ENCODE results near the gene KCTD2. TPM values are rescaled to one million over a fixed set of nuclear protein-coding genes. Genes with fewer than 3 reads are reported as not detected.

Gene KCTD2
- total and polyA plus RNA-seq, 2 of the 13 experiments (the other 11 are each of a cell fraction or from before 2014, with no cell fraction given), result 28.3 to 32.6 TPM

DNA sequence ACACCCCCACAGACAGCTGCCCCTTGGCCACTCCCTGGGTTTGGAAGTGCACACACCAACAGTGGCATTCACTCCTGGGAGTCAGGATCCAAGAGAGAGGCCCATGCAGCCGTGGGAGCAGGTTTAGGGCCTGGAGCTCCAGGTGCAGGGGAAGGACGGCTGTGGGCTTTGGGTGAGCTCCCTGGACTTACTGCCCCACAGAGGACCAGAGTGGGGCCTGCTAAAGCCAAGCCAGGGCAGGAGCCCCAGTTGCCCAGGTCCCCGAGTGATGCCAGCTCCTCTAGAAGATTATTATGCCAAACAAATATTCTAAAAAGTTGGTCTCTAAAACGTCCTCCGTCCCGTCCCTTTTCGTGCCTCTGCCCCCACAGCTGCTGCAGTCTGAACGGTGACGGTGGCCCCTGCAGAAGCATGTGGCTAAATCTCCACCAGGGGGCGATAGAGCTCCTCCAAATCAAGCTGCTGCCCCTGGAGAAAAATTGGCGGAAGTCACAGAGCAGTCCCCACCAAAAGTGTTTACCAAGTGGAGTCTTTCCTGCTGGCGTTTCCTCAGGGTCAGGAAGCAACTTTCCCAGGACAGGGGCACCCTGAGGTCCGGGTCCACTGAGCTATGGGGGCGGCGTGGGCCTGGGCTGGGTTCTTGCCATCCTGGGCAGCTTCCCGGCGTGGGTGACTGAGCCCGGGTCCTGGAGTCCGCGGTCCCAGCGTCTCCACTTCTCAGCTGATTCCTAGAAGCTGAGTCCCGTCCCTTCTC is 67.0 kb downstream of the KCTD2 start (continued):
- TF ChIP-seq ZNF101 (CRISPR knock-in tag; IDR thresholded peaks at IDR 0.05; ENCODE audit: borderline replicate concordance, low read depth) (no peak), HOXA7 (CRISPR knock-in tag; IDR thresholded peaks at IDR 0.05) (no peak), CBX5 (CRISPR knock-in tag; IDR thresholded peaks at IDR 0.05; ENCODE audit: borderline replicate concordance) (no peak; the same call in 1 of the 2 replicates), ARID2 (CRISPR knock-in tag; IDR thresholded peaks at IDR 0.05; ENCODE audit: borderline replicate concordance) (no peak), ZNF703 (CRISPR knock-in tag; IDR thresholded peaks at IDR 0.05; ENCODE audit: borderline replicate concordance) (no peak), TAF15 (IDR thresholded peaks at IDR 0.05; ENCODE audit: low read depth, low read length, poor library complexity, severe bottlenecking) (no peak), CCDC6 (CRISPR knock-in tag; IDR thresholded peaks at IDR 0.05) (no peak), FOXM1 (CRISPR knock-in tag; IDR thresholded peaks at IDR 0.05) (no peak), KDM1A (CRISPR knock-in tag; IDR thresholded peaks at IDR 0.05) (no peak), ZNF292 (CRISPR knock-in tag; IDR thresholded peaks at IDR 0.05; ENCODE audit: borderline replicate concordance, low read depth) (no peak)
- TF ChIP-seq, protein P1, sequence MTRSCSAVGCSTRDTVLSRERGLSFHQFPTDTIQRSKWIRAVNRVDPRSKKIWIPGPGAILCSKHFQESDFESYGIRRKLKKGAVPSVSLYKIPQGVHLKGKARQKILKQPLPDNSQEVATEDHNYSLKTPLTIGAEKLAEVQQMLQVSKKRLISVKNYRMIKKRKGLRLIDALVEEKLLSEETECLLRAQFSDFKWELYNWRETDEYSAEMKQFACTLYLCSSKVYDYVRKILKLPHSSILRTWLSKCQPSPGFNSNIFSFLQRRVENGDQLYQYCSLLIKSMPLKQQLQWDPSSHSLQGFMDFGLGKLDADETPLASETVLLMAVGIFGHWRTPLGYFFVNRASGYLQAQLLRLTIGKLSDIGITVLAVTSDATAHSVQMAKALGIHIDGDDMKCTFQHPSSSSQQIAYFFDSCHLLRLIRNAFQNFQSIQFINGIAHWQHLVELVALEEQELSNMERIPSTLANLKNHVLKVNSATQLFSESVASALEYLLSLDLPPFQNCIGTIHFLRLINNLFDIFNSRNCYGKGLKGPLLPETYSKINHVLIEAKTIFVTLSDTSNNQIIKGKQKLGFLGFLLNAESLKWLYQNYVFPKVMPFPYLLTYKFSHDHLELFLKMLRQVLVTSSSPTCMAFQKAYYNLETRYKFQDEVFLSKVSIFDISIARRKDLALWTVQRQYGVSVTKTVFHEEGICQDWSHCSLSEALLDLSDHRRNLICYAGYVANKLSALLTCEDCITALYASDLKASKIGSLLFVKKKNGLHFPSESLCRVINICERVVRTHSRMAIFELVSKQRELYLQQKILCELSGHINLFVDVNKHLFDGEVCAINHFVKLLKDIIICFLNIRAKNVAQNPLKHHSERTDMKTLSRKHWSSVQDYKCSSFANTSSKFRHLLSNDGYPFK (CRISPR knock-in tag; IDR thresholded peaks at IDR 0.05; ENCODE audit: borderline replicate concordance), result peak; percentile 19; the same call in 1 of the 2 replicates
- TF ChIP-seq, protein P2, sequence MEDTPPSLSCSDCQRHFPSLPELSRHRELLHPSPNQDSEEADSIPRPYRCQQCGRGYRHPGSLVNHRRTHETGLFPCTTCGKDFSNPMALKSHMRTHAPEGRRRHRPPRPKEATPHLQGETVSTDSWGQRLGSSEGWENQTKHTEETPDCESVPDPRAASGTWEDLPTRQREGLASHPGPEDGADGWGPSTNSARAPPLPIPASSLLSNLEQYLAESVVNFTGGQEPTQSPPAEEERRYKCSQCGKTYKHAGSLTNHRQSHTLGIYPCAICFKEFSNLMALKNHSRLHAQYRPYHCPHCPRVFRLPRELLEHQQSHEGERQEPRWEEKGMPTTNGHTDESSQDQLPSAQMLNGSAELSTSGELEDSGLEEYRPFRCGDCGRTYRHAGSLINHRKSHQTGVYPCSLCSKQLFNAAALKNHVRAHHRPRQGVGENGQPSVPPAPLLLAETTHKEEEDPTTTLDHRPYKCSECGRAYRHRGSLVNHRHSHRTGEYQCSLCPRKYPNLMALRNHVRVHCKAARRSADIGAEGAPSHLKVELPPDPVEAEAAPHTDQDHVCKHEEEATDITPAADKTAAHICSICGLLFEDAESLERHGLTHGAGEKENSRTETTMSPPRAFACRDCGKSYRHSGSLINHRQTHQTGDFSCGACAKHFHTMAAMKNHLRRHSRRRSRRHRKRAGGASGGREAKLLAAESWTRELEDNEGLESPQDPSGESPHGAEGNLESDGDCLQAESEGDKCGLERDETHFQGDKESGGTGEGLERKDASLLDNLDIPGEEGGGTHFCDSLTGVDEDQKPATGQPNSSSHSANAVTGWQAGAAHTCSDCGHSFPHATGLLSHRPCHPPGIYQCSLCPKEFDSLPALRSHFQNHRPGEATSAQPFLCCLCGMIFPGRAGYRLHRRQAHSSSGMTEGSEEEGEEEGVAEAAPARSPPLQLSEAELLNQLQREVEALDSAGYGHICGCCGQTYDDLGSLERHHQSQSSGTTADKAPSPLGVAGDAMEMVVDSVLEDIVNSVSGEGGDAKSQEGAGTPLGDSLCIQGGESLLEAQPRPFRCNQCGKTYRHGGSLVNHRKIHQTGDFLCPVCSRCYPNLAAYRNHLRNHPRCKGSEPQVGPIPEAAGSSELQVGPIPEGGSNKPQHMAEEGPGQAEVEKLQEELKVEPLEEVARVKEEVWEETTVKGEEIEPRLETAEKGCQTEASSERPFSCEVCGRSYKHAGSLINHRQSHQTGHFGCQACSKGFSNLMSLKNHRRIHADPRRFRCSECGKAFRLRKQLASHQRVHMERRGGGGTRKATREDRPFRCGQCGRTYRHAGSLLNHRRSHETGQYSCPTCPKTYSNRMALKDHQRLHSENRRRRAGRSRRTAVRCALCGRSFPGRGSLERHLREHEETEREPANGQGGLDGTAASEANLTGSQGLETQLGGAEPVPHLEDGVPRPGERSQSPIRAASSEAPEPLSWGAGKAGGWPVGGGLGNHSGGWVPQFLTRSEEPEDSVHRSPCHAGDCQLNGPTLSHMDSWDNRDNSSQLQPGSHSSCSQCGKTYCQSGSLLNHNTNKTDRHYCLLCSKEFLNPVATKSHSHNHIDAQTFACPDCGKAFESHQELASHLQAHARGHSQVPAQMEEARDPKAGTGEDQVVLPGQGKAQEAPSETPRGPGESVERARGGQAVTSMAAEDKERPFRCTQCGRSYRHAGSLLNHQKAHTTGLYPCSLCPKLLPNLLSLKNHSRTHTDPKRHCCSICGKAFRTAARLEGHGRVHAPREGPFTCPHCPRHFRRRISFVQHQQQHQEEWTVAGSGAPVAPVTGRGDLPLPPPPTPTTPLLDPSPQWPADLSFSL (CRISPR knock-in tag; IDR thresholded peaks at IDR 0.05), result no peak
- TF ChIP-seq, protein P3, sequence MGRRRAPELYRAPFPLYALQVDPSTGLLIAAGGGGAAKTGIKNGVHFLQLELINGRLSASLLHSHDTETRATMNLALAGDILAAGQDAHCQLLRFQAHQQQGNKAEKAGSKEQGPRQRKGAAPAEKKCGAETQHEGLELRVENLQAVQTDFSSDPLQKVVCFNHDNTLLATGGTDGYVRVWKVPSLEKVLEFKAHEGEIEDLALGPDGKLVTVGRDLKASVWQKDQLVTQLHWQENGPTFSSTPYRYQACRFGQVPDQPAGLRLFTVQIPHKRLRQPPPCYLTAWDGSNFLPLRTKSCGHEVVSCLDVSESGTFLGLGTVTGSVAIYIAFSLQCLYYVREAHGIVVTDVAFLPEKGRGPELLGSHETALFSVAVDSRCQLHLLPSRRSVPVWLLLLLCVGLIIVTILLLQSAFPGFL (CRISPR knock-in tag; IDR thresholded peaks at IDR 0.05), result no peak
- TF ChIP-seq, protein P4, sequence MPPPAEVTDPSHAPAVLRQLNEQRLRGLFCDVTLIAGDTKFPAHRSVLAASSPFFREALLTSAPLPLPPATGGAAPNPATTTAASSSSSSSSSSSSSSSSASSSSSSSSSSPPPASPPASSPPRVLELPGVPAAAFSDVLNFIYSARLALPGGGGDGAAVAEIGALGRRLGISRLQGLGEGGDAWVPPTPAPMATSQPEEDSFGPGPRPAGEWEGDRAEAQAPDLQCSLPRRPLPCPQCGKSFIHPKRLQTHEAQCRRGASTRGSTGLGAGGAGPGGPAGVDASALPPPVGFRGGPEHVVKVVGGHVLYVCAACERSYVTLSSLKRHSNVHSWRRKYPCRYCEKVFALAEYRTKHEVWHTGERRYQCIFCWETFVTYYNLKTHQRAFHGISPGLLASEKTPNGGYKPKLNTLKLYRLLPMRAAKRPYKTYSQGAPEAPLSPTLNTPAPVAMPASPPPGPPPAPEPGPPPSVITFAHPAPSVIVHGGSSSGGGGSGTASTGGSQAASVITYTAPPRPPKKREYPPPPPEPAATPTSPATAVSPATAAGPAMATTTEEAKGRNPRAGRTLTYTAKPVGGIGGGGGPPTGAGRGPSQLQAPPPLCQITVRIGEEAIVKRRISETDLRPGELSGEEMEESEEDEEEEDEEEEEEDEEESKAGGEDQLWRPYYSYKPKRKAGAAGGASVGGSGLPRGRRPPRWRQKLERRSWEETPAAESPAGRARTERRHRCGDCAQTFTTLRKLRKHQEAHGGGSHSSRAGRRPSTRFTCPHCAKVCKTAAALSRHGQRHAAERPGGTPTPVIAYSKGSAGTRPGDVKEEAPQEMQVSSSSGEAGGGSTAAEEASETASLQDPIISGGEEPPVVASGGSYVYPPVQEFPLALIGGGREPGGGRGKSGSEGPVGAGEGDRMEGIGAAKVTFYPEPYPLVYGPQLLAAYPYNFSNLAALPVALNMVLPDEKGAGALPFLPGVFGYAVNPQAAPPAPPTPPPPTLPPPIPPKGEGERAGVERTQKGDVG (CRISPR knock-in tag; IDR thresholded peaks at IDR 0.05; ENCODE audit: borderline replicate concordance), result no peak

All from HepG2 (cell line).